HG03066 (cell line): ENCODE results near the gene HOXB7.

Experiments
- ATAC-seq: cut with Tn5 transposase; IDR thresholded peaks from one replicate; pipeline ENCODE4 v1.9.1; 2021; ENCODE audit warnings: low read depth; ENCODE audit not compliant: unreplicated experiment

Gene HOXB7

DNA sequence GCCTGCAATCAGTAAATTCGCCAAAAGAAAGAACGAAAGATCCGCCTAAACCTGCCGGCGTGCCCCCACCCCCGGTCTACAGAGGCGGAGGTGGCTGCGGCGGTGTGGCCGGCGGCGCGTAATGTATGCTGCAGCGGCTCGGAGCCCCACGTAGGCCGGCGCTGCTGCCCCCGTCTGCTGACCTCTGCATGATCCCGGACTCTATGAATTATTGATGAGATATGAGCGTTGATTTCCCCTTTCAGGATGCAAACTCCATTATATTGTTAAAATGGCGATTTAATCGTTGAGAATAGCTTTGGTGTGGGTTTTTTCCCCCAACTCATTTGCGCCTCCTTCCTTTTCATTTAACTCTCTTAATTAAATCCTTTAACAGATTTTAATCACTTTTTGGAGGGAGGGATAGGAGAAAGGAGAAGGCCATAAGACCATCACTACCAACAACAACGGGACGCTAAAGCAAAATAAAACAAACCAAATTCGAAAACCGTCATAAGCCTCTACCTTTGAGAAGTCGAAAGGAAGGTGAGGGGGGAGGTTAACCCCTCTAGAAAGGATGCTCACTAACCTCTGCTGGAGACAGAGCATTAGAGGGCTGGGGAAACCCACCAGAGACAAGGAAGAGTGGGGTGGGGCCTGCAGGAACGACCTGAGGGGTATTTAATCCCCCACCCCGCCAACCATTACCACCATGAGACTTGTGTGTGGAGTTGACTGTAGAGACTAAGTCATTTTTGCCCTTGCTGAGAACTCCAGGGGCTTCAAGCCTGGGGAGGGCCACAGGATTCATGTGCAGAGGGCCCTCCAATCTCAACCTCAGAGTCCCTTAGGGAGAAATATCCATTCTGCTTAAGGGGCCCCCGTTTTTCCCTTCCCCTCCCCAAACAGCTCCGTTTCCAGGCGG lies 24.2 kb downstream of the HOXB7 start:
- ATAC-seq: no peak

DNA sequence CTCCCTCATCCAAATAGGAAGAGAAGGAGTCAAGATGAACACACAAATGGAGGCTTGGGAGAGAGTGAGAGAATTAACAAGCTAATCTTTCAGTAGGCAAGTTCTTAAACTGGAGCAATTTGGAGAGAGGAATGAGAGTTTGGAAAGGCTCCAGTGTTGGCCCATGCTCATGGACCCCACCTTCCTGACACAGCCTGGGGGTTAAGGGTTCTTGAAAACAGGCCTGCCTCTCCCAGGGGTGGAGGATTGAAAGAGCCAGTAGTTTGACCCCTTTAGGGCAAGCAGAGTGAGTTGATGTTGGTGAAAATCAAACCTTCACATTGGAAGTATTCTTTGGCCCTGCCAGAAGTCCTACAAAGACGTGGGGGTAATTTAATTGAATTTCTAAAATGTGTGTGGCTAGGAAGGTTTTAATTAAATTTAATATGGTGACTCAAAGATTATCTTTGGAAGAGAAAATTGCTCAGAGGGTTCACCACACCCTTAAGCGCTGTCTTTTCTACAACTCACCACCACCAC lies 26.5 kb downstream of the HOXB7 start:
- ATAC-seq: no peak

DNA sequence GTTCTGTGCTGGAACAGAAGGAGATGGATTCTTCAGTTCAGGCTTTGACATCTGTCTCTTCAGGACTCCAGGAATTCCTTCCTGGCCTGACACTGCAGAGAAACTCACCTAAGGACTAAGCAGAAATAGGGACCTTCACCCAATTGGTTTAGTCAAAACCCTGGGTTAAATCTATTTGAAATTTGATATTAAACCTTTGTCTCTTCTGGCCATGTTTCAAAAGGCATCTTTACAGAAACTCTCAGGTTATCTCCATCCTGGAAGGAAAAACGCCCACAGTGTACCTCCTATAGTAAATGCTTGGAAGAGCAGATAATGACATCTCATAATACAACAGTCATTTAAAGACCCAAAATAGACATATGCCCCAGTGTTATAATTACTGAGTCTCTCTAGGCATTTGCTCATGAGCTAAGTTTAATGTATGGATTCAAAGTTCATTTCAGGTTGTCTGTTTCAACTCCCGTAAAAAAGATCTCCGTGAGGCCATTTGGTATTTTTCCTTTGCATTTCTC lies 27.1 kb downstream of the HOXB7 start:
- no peak for ATAC-seq

DNA sequence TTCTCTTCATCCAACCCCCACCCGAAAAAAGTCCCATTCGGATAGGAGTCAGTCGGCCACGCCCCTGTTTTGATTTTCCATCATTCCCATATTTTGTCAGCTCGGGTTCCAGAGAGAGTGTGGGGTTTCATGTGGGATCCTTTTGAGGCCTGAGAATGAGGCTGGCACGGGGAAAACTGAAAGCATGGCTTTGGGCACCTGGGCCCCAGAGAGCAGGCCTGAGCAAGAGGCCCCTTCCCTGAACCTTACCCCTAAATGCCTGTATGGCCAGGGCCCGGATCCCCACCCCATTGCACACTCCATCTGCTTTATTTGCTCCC lies 28.1 kb downstream of the HOXB7 start:
- ATAC-seq: no peak

DNA sequence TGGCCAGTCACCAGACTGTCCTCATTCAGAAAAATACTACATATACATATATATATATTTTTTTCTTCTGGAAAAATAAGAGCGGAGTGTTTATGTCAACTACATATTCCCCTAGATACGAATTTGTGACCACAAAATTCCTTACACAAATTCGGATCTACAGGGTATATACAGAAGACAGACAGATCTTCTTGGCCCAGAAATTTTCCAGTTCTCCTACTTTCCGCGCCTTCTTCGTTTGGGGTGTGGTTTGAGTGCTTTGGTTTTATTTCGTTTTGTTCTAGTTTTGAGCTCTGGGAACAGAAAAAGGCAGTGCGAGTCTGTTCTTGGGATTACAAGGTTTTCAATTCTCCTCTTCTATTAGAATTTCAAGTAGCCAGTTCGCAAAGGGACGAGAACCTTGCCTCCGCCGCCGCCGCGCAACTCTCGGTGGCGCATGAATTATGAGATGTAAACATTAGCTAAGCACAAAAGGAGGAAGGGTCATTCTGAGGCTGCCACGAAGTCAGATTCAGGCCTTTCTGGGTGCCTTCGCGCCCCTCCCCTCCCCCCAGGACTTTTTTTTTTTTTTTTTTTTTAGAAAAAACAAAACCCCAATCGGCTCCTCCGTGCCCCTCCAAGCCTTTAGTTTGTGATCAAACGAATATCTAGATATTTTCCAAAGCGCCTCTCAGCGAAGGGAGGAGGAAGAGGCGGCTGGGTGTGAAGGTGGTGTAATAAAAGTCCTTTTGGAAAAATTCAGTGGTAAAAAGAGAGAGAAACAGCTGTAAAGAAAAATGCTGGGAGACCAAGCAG lies 30.9 kb downstream of the HOXB7 start:
- ATAC-seq: no peak

DNA sequence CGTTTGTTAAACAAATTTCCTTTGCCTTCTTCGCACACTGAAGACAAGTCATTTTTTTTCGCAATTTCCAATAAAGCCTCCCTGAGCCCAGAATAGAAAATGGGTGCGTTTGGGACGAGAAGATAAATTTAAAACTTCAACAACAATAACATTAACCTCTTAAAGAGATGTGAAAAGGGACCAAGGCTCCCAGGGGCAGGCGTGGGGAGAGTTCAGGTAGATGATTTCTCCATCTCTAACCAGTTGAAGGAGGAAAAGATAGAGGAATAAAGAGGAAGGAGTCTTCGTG lies 31.4 kb downstream of the HOXB7 start:
- no peak for ATAC-seq

DNA sequence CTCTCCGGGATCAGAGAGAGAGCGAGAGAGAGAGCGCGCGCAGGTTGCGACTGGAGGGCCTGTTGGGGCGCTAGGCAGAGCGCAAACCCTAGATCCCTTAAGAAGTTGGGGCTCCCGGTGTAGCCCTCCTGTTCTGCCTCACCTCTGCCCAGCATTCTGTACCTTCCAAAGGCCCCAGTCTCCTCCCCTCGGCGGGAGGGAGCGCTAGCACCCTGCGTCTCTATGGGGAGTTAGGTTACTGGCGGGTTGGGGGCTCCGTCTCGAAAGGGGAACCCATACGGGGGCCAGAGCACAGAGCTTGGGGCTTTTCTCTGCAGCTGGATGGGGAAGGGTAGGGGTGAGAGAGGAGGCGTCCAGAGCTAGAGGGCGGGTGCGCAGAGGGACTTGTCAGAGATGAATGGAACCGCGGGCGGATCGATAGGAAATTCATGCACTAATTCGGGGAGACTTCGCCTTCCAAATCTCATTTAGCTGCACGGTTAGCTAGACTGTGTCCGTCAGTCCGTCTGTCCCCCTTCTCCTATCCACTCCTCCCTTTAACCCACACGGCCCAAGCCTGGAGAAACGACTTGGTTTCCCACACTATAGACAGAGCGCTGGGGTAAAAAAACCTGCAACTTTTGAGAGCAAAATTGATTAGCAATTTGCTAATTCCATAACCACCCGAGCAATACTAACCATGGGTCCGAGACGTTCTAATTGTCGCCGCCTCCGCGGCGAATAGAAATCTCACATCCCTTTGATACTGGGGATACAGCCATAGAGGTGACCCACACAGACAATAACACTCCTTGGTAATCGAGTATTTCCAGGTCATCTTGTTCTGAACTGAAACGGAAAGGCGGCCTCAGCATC lies 32.0 kb downstream of the HOXB7 start:
- no peak for ATAC-seq

DNA sequence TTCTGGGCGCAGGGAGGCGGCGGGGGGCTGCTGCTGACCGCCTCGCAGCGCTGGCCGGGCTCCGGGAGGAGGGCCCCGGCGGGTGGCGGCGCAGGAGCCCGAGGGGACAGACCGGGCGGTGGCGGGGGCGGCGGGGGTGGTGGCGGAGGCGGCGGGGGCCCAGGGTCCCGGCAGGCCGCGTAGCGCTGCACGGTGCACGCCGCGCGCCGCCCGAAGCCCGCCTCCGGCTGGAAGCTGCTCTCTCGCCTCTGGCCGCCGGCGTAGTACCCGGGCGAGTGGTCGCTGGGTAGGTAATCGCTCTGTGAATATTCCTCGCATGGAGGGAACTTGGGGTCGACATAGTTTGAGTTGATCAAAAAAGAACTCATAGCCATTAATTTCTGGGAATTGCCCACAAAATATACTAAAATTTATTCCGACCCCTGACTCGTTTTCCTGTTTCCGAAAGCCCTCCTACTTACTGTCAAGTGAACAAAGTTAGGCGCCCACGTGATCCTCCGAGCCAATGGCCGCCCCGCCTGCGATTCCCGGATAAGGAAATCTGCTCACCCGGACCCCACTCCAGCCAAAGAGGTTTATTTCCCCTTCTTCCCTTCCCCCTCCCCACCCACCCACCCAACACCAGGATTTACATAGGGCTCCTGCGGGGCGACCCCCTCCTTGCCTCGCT lies 32.7 kb downstream of the HOXB7 start, which contains the start of gene HOXB4:
HOXB4 (minus strand) TSS at position 405 of the 670 bp plus-strand sequence; CDS start at position 374, 31 bp downstream.
- ATAC-seq: no peak

DNA sequence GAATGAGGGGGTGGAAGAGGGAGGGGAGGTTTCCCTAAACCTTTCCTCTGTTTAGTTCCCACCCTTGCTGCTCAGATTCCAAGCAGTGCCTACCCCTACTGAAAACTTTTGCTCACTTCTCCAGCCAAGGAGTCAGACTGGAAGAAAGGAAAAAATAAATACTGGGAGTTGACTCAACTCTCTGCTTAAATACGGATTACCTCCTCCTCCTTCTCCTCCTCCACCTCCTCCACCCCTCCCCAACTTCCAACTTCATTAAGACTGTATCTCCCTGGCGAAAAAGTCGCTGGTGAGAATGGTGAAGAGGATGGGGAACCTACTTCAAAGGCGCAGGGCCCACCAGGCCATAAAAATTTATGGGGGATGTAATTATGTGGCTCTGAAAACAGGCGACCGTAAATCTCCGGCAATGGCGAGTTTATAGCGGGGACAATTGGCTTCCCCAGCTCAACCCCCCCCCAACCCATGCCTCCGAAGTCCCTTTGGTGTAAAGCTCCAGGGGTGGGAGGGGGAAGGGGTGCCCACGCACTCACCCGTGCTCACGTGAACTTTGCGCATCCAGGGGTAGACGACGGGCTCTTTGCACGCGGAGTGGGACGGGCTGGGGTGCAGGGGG lies 33.4 kb downstream of the HOXB7 start:
- ATAC-seq: no peak

DNA sequence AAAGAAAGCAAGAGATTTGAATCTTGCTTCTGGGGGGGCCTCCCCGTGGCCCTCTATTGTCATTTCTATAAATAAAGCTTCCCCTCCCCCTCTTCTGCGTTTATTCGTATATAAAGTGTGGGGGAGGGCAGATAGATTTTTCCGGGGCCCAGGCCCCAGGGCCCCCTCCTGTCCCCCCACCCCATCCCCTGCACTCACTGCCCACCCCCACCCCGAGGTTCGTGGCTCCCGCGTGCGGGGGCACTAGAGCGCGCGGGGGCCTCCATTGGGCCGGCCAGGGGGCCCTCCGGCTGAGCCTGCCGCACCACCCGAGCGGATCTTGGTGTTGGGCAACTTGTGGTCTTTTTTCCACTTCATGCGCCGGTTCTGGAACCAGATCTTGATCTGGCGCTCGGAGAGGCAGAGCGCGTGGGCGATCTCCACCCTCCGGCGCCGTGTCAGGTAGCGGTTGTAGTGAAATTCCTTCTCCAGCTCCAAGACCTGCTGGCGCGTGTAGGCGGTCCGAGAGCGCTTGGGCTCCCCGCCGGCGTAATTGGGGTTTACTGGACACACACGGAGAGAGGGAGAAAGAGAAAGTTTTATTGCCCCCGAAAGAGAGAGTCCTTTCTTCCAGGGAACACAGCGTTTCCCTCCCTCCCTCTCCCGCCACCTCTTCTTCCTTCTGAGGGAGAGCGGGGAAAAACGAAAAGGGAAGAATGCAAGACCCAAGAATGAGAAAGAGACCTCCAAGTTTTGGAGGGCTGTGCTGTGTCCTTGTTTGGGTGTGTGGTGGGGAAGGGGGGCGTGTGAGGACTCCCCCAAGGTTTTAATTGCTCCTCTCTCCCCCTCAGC lies 34.1 kb downstream of the HOXB7 start:
- ATAC-seq: no peak

DNA sequence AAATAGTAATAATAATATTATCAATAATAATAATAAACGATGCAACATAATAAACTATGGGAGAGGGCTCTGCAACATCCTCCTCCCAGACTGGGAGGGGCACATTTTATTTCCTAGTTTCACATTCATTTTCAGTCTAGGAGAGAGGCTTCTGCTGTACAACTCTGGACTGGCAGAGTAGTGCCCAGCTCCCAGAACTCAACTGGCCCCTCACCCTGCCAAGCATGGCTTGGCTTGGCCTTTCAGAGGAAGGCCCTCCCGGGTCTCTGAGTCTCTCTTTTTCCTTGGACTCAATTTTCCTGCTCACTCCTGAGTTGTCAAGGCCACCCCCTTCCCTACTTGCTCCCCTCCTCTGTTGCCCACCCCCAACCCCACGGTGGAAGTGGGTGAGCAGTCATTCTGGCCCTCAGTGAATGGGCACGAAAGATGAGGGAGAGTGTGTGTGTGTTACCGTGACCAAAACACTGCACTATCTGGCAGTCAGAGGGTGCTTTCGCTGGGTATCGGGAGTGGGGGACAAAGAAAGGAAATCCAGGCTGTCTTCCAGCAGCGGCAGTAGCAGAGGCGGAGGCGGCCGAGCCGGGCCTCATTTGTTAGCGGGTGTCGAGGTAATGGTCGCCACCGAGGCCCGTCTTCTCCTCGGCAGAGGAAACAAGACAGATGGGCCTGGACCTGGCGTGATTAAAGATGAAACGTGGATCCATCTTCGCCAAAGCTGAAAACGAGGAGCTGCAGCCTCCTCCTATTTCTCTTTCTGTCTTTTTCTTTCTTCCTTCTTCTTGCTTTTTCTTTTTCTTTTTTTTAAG lies 34.9 kb downstream of the HOXB7 start:
- ATAC-seq: no peak

DNA sequence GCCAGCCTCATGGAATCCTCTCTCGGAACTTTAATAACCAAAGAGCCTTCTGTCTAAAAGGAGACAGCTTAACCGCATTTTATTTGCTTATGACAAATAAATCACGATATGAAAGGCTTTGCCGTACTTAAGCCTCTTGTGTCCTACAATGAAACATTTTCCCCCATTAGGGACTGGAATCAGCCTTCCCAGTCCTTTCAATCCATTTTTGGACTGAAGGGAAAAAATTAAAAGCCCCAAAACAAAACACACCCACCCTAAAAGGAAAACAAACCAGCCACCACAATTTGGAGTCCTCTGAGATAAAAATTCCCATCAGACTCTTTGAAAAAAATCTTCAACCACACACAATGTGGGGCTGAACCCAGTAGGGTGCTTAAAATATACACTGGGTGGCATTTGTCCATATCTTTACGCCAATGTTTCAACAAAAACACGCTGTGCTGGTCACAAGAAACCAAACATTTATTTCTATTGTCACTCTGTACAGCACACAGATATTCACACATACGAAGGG lies 35.7 kb downstream of the HOXB7 start:
- no peak for ATAC-seq

DNA sequence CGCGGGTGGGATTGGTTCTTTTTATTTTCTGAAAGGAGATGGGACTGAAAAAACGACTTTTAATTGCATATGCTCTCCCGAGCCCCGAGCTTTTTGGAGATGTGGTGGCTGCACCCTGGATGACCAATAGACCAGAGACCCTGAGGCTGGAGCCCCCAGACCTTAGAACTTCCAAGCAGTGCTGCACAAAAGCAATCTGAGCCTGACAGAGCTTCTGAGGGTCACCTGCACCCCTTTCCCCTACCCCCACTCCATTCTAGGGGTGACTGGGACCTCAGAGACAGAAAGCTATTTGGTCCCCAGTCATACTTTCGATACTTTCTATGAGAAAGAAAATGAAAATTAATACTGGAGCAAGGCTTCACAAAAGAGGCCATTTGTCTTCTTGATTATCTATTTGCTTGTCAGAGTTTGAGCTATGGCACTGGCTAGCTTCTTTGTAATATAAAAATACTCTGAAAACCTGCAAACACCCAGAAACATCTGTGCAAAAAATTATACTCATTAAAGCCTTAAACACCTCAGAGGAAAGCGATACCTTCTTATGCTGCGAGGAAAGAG lies 36.2 kb downstream of the HOXB7 start:
- no peak for ATAC-seq

DNA sequence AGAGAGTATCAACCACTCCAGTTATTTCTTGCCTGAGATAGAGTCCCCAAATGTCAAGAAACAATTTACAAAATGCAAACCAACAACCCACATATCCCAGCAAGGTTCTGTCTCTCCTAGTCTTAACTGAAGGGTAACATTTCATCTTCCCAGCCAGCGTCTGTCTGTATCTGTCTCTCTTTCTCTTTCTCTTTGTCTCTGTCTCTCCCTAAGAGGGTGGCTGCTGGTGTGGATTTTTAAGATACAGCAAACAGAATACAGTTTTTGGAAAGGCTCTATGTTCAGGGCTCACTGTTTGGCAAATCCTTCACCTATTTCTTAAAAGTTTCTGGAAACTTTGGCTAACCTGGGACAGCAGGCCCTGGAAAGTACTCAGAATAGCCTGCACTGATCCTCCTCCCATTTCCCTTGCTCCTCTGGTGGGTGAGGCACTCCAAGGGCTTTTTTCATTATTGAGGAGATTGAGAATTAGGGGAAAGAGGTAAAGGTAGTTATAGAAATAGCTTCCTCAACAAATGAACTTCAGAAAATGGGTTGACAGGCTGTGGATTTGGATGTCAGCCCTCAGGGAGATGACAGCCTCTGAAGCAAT lies 38.9 kb downstream of the HOXB7 start:
- no peak for ATAC-seq

DNA sequence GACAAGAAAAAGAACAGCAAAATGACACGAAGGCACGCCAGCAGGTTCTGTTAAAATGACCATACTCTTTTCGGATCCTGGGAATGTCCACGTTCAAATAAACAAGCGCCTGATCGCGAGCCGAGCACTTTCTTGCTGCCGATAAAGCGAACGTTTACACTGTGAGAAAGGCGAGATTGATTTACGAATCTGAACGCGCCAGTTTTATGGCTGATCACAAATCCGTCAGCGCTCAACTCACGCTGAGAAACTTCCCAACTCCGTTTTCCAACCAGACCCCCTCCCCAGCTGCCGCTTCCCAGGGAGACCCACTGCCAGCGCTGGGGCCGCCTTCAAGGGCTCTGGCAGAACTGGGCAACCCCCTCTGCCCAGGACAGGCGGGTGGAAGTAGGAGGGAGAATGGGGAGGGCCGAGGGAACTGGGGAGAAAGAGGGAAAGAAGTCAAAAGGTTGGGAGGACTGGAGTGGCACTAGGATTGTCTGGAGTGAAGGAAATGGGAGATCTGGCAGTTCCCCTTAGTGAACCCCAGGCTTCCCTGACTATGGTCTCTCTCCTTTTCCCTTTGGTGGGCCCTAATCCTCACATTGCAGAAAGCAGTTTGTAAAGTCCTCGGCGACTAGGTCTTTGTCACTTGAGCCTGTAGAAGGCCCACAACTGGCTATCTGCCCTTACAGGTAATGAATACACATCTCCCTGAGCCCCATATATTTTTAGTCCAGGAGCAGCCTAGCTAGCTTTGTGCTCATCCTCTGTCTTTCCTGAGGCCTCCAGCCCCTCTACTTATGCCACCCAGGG lies 39.6 kb downstream of the HOXB7 start:
- ATAC-seq: no peak

DNA sequence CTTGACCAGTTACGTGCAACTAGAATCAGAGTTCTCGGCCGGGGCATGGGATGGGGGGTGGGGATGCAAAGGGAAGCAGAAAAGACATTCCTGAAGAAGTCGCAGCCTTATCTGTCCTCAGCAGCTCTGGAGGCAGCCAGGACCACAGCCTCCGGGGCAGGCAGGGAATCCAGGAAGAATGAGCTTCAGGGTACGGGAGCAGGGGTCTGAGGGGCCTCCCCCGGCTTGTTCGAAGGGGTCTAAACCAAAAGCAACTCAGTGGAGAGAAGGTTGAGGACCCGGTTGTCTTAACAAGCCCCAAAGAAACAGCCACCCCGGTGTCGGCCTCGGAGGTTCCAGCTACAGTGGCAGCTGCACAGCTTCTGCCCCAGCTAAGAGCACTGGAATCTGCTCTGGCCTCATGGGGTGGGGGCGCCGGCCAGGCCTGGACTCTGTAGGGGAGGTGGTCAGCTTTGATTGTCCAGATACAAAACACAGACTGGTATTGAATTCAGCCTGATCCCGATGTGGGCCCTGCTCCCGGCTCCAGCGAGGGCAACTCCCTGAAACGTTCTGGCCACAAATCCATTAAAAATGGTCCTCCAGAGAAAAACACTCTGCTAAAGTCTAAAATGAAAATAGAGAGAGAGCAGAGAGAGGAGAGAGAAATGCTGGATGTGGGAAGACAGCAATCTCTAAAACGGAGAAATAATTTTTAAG lies 40.3 kb downstream of the HOXB7 start:
- no peak for ATAC-seq
